GM19372 (cell line): ENCODE data around the gene CMTM4.
"Not testable (repeated sequence)": the region's sequence is repeated elsewhere in the genome, so short reads cannot be mapped to it uniquely, and the experiment has no call there.

Experiments used
- ATAC-seq: cut with Tn5 transposase; IDR thresholded peaks from one replicate; pipeline ENCODE4 v1.9.1; 2021; ENCODE audit warnings: mild to moderate bottlenecking, low read depth, moderate library complexity; ENCODE audit not compliant: unreplicated experiment

Gene CMTM4

GRCh38 chr16:66575060-66575459, 121.5 kb downstream of the CMTM4 start:
- no peak for ATAC-seq

DNA sequence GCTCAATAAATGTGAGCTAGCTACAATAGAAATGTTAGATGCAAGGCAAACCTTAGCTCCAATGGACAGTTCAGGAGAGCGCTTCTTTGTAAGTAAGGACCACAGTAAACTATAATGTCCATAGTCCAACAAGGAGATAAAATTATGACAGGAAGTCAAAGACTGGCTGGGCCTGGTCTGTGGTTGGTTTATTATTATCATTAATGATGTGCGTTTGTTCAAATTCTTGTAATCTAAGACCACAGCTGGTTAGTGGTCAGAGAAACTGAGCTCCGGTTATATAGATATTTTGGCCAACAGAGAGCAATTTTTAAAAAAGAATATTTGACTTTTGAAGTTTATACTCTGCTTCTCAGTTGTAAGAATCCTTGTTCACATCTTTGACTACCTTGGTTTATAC, 122.0 kb downstream of the CMTM4 start:
- no peak for ATAC-seq

GRCh38 chr16:66574081-66574480, 122.5 kb downstream of the CMTM4 start:
- no peak for ATAC-seq

- no peak for ATAC-seq
Measured at GRCh38 chr16:66572356-66572755, 124.2 kb downstream of the CMTM4 start.

GRCh38 chr16:66569827-66570405, 126.6 kb downstream of the CMTM4 start:
- no peak for ATAC-seq

- no peak for ATAC-seq
Measured at GRCh38 chr16:66569131-66569530, 127.4 kb downstream of the CMTM4 start.

- no peak for ATAC-seq
Measured at GRCh38 chr16:66568355-66568754, 128.2 kb downstream of the CMTM4 start.

GRCh38 chr16:66567270-66567669, 129.3 kb downstream of the CMTM4 start:
- not testable (repeated sequence) for ATAC-seq

DNA sequence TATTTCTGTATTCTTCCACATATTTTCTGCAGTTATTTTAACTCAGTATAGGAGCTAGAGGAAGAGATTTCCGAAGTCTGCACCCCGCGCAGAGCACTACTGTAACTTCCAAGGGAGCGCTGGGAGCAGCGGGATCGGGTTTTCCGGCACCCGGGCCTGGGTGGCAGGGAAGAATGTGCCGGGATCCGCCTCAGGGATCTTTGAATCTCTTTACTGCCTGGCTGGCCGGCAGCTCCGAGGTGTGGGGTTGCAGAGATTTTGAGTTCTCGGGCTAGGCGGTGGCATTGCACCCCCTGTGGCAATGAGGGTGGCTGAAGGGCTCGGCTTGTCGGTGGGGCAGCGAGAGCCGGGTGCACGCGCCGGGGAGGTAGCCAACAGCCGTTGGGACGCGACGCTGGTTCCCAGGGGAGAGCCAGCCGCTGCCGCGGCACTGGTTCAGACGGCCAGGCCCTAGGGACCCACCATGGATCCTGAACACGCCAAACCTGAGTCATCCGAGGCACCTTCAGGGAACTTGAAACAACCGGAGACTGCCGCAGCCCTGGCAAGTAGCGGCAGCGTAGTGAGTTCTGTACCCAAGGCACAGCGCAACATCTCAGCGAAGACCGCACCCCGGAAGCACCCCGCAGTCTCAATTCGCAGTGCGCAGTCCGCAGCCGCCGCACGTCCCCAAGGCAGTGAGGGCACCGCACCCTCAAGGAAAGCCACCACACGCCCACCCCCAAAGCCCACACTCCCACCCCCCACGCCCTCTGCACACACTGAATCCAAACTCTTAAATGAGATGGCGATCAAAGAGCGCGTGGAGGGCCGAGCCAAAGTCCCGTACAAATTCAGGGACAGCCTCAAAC, 130.3 kb downstream of the CMTM4 start, which contains the start of gene CMTM1:
TSS of gene CMTM1 (plus strand) at position 389 of the 851 bp plus-strand sequence. CDS start at position 464, 75 bp downstream.
- ATAC-seq = no peak
